HEK293 (cell line): Measurements from ENCODE around the gene DCUN1D2.

Experiments used
- CTCF ChIP-seq: fragments of 450-650 bp; formaldehyde crosslinking; IDR thresholded peaks from 2 replicates; pipeline ENCODE4 v1.5.1; 2016; ENCODE audit warnings: missing biosample characterization, missing genetic modification characterization
- REST ChIP-seq: fragments of 450-650 bp; formaldehyde crosslinking; IDR thresholded peaks from 2 replicates; pipeline ENCODE4 v1.5.1; 2016; ENCODE audit warnings: missing biosample characterization, missing genetic modification characterization
- ZBTB21 ChIP-seq: fragments of 450-650 bp; formaldehyde crosslinking; IDR thresholded peaks from 2 replicates; pipeline ENCODE4 v1.5.1; 2017; ENCODE audit warnings: missing biosample characterization, missing genetic modification characterization
- ZFP37 ChIP-seq: fragments of 450-650 bp; formaldehyde crosslinking; IDR thresholded peaks from 2 replicates; pipeline ENCODE4 v1.5.1; 2016; ENCODE audit warnings: missing biosample characterization, missing genetic modification characterization
- ZNF214 ChIP-seq: fragments of 450-650 bp; formaldehyde crosslinking; IDR thresholded peaks from 2 replicates; pipeline ENCODE4 v1.5.1; 2017; ENCODE audit warnings: missing biosample characterization, mild to moderate bottlenecking, missing genetic modification characterization, borderline replicate concordance
- ZNF311 ChIP-seq: fragments of 450-650 bp; formaldehyde crosslinking; IDR thresholded peaks from 2 replicates; pipeline ENCODE4 v1.5.1; 2017; ENCODE audit warnings: missing biosample characterization, missing genetic modification characterization, borderline replicate concordance

- no peak for TF ChIP-seq CTCF (tag by site-specific recombination)
- no peak for TF ChIP-seq ZNF214 (tag by site-specific recombination)
- TF ChIP-seq ZBTB21 (tag by site-specific recombination), result no peak
- TF ChIP-seq REST, result no peak
- TF ChIP-seq ZNF311 (tag by site-specific recombination), result no peak
- no peak for TF ChIP-seq ZFP37 (tag by site-specific recombination)
These were observed 6.7 kb upstream of the DCUN1D2 start for GRCh38 chr13:113497217-113497616.
